Naive thymus-derived CD4-positive, alpha-beta T cell (primary cell): ENCODE data around the gene SLCO3A1. TPM values are rescaled to one million over a fixed set of nuclear protein-coding genes. Genes with fewer than 3 reads are reported as not detected.

Experiments used
- ATAC-seq: fragments of 150-1000 bp; cut with Tn5 transposase; 2 replicates; pipeline ENCODE4 v1.10.0; 2021; ENCODE audit warnings: mild to moderate bottlenecking, moderate library complexity
- CTCF ChIA-PET: fragments of 350-600 bp; sonication (Branson Sonifier 250); formaldehyde crosslinking; loops from one replicate; lab custom pipeline; 2021; ENCODE audit warnings: antibody characterized with exemption; lab: Charles Lee
- POLR2A ChIA-PET: fragments of 350-600 bp; sonication (Branson Sonifier 250); formaldehyde crosslinking; loops from one replicate; lab custom pipeline; 2021; ENCODE audit warnings: antibody characterized with exemption, inconsistent platforms; lab: Charles Lee
- DNase-seq, 9 donors: peaks; one replicate each; pipeline versions ENCODE4 v3.0.0 to v3.0.0-alpha.2; 2020 to 2022; ENCODE audit warnings: mixed read lengths in 1 of 9
- H3K27ac ChIP-seq: one replicate; pipeline ENCODE4 v1.7.0; 2013; ENCODE audit warnings: mild to moderate bottlenecking, low read depth, low read length, moderate library complexity
- H3K27me3 ChIP-seq, 2 donors: one replicate each; pipeline ENCODE4 v1.7.0; 2013; ENCODE audit warnings: low read length in 2 of 2, mild to moderate bottlenecking in 2 of 2, moderate library complexity in 2 of 2; ENCODE audit not compliant: control insufficient read depth in 2 of 2, insufficient read depth in 2 of 2
- H3K36me3 ChIP-seq, 3 experiments: 1 replicate in 2 of 3; 2 replicates in 1 of 3; pipeline ENCODE4 v1.7.0; 2013; ENCODE audit warnings: low read length in 3 of 3, mild to moderate bottlenecking in 3 of 3, moderate library complexity in 1 of 3; ENCODE audit not compliant: insufficient read depth in 3 of 3, control insufficient read depth in 2 of 3
- H3K4me1 ChIP-seq, 2 donors: one replicate each; pipeline ENCODE4 v1.7.0; 2013; ENCODE audit warnings: low read length in 2 of 2, mild to moderate bottlenecking in 2 of 2, moderate library complexity in 1 of 2; ENCODE audit not compliant: control insufficient read depth in 2 of 2, insufficient read depth in 2 of 2
- H3K4me3 ChIP-seq: 2 replicates; pipeline ENCODE4 v1.7.0; 2013; ENCODE audit warnings: mild to moderate bottlenecking, low read length
- H3K9me3 ChIP-seq, 3 experiments: 1 replicate in 2 of 3; 2 replicates in 1 of 3; pipeline ENCODE4 v1.7.0; 2013; ENCODE audit warnings: low read length in 3 of 3; ENCODE audit not compliant: control insufficient read depth in 2 of 3
- H3K27ac Mint-ChIP-seq, 9 donors: one replicate each; pipeline ENCODE4 v1.8.0; 2020 to 2022; ENCODE audit warnings: mixed read lengths in 9 of 9, mild to moderate bottlenecking in 8 of 9, moderate library complexity in 5 of 9, inconsistent platforms in 2 of 9
- H3K27me3 Mint-ChIP-seq, 5 donors: one replicate each; pipeline ENCODE4 v1.8.0; 2021 to 2022; ENCODE audit warnings: mixed read lengths in 5 of 5, mild to moderate bottlenecking in 1 of 5
- H3K36me3 Mint-ChIP-seq, 5 donors: one replicate each; pipeline ENCODE4 v1.8.0; 2020 to 2022; ENCODE audit warnings: mixed read lengths in 5 of 5, mild to moderate bottlenecking in 3 of 5, inconsistent platforms in 1 of 5
- H3K4me1 Mint-ChIP-seq, 7 donors: one replicate each; pipeline ENCODE4 v1.8.0; 2020 to 2022; ENCODE audit warnings: mixed read lengths in 7 of 7, mild to moderate bottlenecking in 3 of 7, inconsistent platforms in 1 of 7
- H3K4me3 Mint-ChIP-seq, 10 donors: one replicate each; pipeline ENCODE4 v1.8.0; 2020 to 2022; ENCODE audit warnings: mild to moderate bottlenecking in 10 of 10, mixed read lengths in 10 of 10, moderate library complexity in 6 of 10, inconsistent platforms in 2 of 10
- H3K9me3 Mint-ChIP-seq, 11 donors: one replicate each; pipeline ENCODE4 v1.8.0; 2020 to 2022; ENCODE audit warnings: mixed read lengths in 11 of 11, mild to moderate bottlenecking in 4 of 11, inconsistent platforms in 1 of 11, moderate library complexity in 1 of 11
- intact Hi-C, 2 donors: fragments of 100-400 bp; cut with micrococcal nuclease; formaldehyde crosslinking; loops; one replicate each; pipeline ENCODE4 v1.15.1; 2023
- polyA plus RNA-seq, 2 donors: library from polyadenylated mRNA; unstranded; fragments of 300-500 nt; fragmentation: Illumina TruSeq; gene quantifications; one replicate each; pipeline ENCODE4 v1.2.3, GENCODE V29; 2021
- total RNA-seq, 6 experiments: library from RNA in 5 of 6; stranded (reverse) in 5 of 6; gene quantifications; 1 replicate in 5 of 6; 2 replicates in 1 of 6; pipeline ENCODE4 v1.2.3 and lab custom pipeline; 2021 to 2026

The SLCO3A1 gene
- total and polyA plus RNA-seq, 7 experiments from 2014 or later: 15.4 to 69.1 (median 24.3) TPM

- ChIA-PET CTCF (no interaction called here), POLR2A (interaction anchor here (0.6 to 0.9 kb wide), 2 partner anchors 102 to 514 kb away, joined by 3 to 4 read pairs; no protein-coding TSS in a partner anchor)
- no peak for DNase-seq
- H3K36me3 Mint-ChIP-seq: peaks cover 0 to 4% (median 0%) of the 10 kb centered on the region in 5 donors
- H3K9me3 Mint-ChIP-seq: no peaks in the 10 kb centered on the region
- H3K4me3 Mint-ChIP-seq: no peak overlapping the region
- Histone ChIP-seq H3K9me3 (no peaks in the 10 kb centered on the region), H3K36me3 (no peaks in the 10 kb centered on the region), H3K27me3 (no peaks in the 10 kb centered on the region), H3K4me1 (peaks cover 0 to 6% of the 10 kb centered on the region in 2 donors), H3K27ac (no peak overlapping the region), H3K4me3 (no peak overlapping the region)
- peaks cover 5 to 42% (median 30%) of the 10 kb centered on the region in 7 donors for H3K4me1 Mint-ChIP-seq
- no peaks in the 10 kb centered on the region for H3K27me3 Mint-ChIP-seq
- H3K27ac Mint-ChIP-seq: no peak overlapping the region
- intact Hi-C loops: no loop called here
- ATAC-seq: no peak
These were observed 143.7 kb downstream of the SLCO3A1 start for GRCh38 chr15:91997163-91997562.

DNA sequence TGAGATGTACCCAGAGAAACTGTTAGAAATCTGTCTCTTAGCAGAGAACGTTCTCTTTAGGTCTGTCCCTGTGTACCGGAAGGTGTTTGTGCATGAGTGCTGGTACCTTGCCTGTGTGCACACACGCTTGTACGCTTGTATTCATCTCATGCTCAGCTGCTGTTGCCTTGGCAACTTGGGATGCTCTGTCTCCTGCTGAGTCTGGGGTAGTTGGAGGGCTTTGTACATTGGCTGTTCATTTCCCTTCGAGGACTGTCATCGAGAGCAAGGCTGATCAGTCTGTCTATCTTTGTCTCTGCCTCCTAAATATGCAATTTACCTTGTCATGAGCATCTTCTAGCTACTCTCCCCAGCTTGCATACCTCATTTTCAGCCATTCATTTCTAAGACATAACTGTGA is 147.2 kb downstream of the SLCO3A1 start:
- Mint-ChIP-seq H3K4me3 (no peak overlapping the region), H3K9me3 (no peaks in the 10 kb centered on the region), H3K27ac (no peak overlapping the region), H3K4me1 (peaks cover 0 to 53% (median 31%) of the 10 kb centered on the region in 7 donors), H3K27me3 (no peaks in the 10 kb centered on the region), H3K36me3 (peaks cover 0 to 4% (median 0%) of the 10 kb centered on the region in 5 donors)
- Histone ChIP-seq H3K27ac (no peak overlapping the region), H3K36me3 (no peaks in the 10 kb centered on the region), H3K27me3 (no peaks in the 10 kb centered on the region), H3K4me3 (no peak overlapping the region), H3K9me3 (no peaks in the 10 kb centered on the region), H3K4me1 (no peaks in the 10 kb centered on the region)
- no peak for ATAC-seq
- POLR2A ChIA-PET: no interaction called here
- no peak for DNase-seq
- intact Hi-C loops: no loop called here
- CTCF ChIA-PET: no interaction called here

DNA sequence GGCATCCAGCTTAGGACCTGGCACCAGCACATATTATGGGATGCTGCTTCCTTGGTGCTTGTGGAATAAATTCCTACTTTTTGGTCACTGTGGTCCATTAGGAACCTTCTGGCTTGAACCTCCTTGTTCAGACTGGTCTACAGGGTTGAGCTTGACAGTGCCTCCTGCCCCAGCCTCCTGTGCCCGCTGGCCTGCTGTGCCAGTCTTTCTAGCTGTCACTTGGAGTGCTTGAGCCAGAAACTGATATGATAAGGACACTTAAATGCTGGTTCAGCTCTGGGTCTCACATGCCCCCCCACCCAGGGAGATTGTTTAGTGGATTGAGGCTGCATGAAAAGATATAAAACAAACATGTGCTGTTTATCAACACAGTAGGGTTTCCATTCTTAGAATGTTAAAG is 147.8 kb downstream of the SLCO3A1 start:
- Mint-ChIP-seq H3K27ac (peak overlapping the region in 1 of 9 donors; percentile 25), H3K27me3 (no peaks in the 10 kb centered on the region), H3K4me3 (no peak overlapping the region), H3K9me3 (no peaks in the 10 kb centered on the region), H3K4me1 (peaks cover 0 to 53% (median 33%) of the 10 kb centered on the region in 7 donors), H3K36me3 (peaks cover 0 to 4% (median 0%) of the 10 kb centered on the region in 5 donors)
- no peak overlapping the region for H3K27ac ChIP-seq
- POLR2A ChIA-PET: no interaction called here
- H3K36me3 ChIP-seq: no peaks in the 10 kb centered on the region
- CTCF ChIA-PET: no interaction called here
- H3K27me3 ChIP-seq: no peaks in the 10 kb centered on the region
- intact Hi-C loops: no loop called here
- DNase-seq (no peak), ATAC-seq (no peak)
- no peak overlapping the region for H3K4me3 ChIP-seq
- H3K4me1 ChIP-seq: no peaks in the 10 kb centered on the region
- H3K9me3 ChIP-seq: no peaks in the 10 kb centered on the region

DNA sequence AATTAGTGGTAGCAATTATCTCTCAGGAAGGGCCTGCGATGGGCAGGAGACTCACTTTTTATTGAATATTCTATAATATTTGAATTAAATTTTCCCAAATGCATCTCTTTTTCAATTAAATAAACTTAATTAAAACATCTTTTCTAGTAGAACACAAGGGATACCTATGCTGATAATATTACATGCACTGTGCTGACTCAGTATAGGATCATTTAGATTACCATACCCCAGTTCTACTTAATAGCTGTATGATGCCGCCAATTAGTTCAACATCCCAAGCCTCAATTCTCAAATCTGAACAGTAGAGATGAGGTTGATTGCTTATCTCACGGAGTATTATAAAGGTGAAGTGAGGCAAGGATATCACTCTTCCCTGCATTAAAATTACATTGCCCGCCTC is 149.2 kb downstream of the SLCO3A1 start:
- Histone ChIP-seq H3K4me3 (no peak overlapping the region), H3K27me3 (no peaks in the 10 kb centered on the region), H3K27ac (no peak overlapping the region), H3K4me1 (no peaks in the 10 kb centered on the region), H3K36me3 (no peaks in the 10 kb centered on the region), H3K9me3 (no peaks in the 10 kb centered on the region)
- no peak overlapping the region for H3K27ac Mint-ChIP-seq
- intact Hi-C loops: no loop called here
- H3K27me3 Mint-ChIP-seq: no peaks in the 10 kb centered on the region
- peaks cover 0 to 66% (median 43%) of the 10 kb centered on the region in 7 donors for H3K4me1 Mint-ChIP-seq
- ChIA-PET CTCF (no interaction called here), POLR2A (no interaction called here)
- peaks cover 0 to 5% (median 0%) of the 10 kb centered on the region in 11 donors for H3K9me3 Mint-ChIP-seq
- DNase-seq (no peak), ATAC-seq (no peak)
- peaks cover 0 to 2% (median 0%) of the 10 kb centered on the region in 5 donors for H3K36me3 Mint-ChIP-seq
- no peak overlapping the region for H3K4me3 Mint-ChIP-seq

DNA sequence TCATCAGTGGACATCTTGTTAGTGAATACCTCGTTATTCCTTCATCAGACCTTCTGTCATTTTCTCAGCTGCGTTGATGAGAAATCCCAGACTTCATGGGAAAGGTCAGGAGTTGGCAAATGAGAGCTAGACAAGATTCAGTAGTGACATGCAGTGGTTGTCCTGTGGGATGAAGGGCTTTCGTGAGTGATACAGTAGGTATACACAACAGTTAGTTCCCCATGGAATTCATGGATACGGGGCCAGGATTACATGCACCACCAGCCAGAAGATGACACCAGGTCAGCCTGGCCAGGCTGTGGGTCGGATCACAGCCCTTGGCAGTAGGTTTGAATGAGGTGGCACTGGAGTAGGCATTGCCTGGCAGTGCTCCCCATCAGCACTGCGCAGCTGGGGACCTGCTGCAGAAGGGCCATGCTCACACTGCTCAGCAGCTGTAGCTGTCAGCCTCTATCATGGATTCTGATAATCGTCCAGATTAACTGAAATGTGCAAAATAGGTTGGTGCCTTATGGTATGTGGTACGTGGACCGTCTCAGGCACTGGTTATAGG is 150.1 kb downstream of the SLCO3A1 start:
- no peak overlapping the region for H3K27ac ChIP-seq
- ChIA-PET CTCF (no interaction called here), POLR2A (no interaction called here)
- ATAC-seq: no peak
- no peaks in the 10 kb centered on the region for H3K36me3 ChIP-seq
- Mint-ChIP-seq H3K4me3 (no peak overlapping the region), H3K36me3 (peaks cover 0 to 2% (median 0%) of the 10 kb centered on the region in 5 donors), H3K4me1 (peaks cover 6 to 74% (median 47%) of the 10 kb centered on the region in 7 donors), H3K27me3 (no peaks in the 10 kb centered on the region), H3K9me3 (peaks cover 0 to 5% (median 0%) of the 10 kb centered on the region in 11 donors), H3K27ac (no peak overlapping the region)
- H3K27me3 ChIP-seq: no peaks in the 10 kb centered on the region
- intact Hi-C loops: no loop called here
- H3K4me3 ChIP-seq: no peak overlapping the region
- no peak for DNase-seq
- no peaks in the 10 kb centered on the region for H3K9me3 ChIP-seq
- no peaks in the 10 kb centered on the region for H3K4me1 ChIP-seq

- Histone ChIP-seq H3K27ac (no peak overlapping the region), H3K9me3 (no peaks in the 10 kb centered on the region), H3K36me3 (no peaks in the 10 kb centered on the region), H3K27me3 (no peaks in the 10 kb centered on the region), H3K4me1 (no peaks in the 10 kb centered on the region), H3K4me3 (no peak overlapping the region)
- peak overlapping the region in 1 of 9 donors; percentile 15 for H3K27ac Mint-ChIP-seq
- H3K4me3 Mint-ChIP-seq: no peak overlapping the region
- no peaks in the 10 kb centered on the region for H3K27me3 Mint-ChIP-seq
- H3K9me3 Mint-ChIP-seq: peaks cover 0 to 5% (median 0%) of the 10 kb centered on the region in 11 donors
- ATAC-seq (peak; percentile 36), DNase-seq (no peak)
- POLR2A ChIA-PET: no interaction called here
- peaks cover 0 to 2% (median 0%) of the 10 kb centered on the region in 5 donors for H3K36me3 Mint-ChIP-seq
- CTCF ChIA-PET: no interaction called here
- intact Hi-C loops: loop anchor here in 1 of 2 donors (5.0 kb wide), 1 partner anchor 148 kb away; no protein-coding TSS in a partner anchor
- peaks cover 14 to 86% (median 44%) of the 10 kb centered on the region in 7 donors for H3K4me1 Mint-ChIP-seq
These were observed 151.6 kb downstream of the SLCO3A1 start for GRCh38 chr15:92005154-92005553.
